ENCODE results near the gene ENSA. TPM values are rescaled to one million over a fixed set of nuclear protein-coding genes. Genes with fewer than 3 reads are reported as not detected.

ENSA gene
- total and polyA plus RNA-seq, 7 donors, result 114 to 242 (median 150) TPM

DNA sequence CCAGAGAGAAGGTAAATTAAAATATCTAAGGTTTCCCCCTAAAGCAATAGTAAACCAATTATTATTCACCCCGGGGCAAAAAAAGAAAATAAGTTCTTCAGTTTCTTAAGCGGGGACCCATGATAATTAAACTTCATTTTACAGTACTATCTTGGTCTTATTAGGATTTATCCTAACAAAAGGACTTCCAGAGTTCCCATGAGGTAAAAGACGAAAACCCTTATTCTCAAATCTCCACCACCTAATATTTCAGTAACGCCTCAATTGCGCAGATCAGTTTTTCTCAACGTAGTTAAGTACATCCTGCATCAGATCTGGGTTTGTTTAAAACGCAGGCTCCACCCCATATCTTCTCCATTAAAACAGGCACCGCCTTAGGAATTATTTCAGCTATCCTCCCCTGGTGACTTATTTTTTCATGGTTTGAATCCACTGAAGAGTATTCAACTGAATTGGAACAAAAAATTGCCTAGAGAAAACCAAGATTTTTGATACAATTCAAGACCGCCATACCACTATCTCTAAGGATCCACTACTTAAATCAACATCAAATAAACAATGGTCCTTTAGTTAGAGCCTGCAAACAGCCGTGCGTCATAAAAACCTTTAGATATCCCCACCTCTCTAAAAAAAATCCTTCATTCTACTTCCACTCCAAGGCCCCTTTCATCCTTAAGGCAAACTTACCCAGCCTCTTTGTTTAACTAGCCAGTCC is 51.7 kb downstream of the ENSA start:
- DNase-seq, result peak; percentile 56
- Histone ChIP-seq H3K4me3 (peak overlapping the region; percentile 77 to 98 (median 94)), H3K9me3 (no peaks in the 10 kb centered on the region), H3K27me3 (no peaks in the 10 kb centered on the region), H3K27ac (peak overlapping the region; percentile 95 to 99 (median 97)), H3K4me1 (peaks cover 4 to 61% (median 47%) of the 10 kb centered on the region in 4 donors), H3K36me3 (peaks cover 25 to 55% (median 33%) of the 10 kb centered on the region in 4 donors)
- intact Hi-C loops (cut with DNase I), result loop anchor here (5.0 kb wide), 1 partner anchor 35 kb away; no protein-coding TSS in a partner anchor
- 1 to 2% methylated on average over 11 of the region's 11 CpGs for WGBS, 2 donors
- TF ChIP-seq, protein P1, sequence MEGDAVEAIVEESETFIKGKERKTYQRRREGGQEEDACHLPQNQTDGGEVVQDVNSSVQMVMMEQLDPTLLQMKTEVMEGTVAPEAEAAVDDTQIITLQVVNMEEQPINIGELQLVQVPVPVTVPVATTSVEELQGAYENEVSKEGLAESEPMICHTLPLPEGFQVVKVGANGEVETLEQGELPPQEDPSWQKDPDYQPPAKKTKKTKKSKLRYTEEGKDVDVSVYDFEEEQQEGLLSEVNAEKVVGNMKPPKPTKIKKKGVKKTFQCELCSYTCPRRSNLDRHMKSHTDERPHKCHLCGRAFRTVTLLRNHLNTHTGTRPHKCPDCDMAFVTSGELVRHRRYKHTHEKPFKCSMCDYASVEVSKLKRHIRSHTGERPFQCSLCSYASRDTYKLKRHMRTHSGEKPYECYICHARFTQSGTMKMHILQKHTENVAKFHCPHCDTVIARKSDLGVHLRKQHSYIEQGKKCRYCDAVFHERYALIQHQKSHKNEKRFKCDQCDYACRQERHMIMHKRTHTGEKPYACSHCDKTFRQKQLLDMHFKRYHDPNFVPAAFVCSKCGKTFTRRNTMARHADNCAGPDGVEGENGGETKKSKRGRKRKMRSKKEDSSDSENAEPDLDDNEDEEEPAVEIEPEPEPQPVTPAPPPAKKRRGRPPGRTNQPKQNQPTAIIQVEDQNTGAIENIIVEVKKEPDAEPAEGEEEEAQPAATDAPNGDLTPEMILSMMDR (IDR thresholded peaks at IDR 0.05), result no peak
- peak in 3 of 4 donors; percentile 30 to 48 (median 40) for TF ChIP-seq POLR2AphosphoS5 (IDR thresholded peaks at IDR 0.05)

GRCh38 chr1:150576794-150577556 is 52.4 kb downstream of the ENSA start:
- 3 to 12% methylated on average over 2 of the region's 2 CpGs for WGBS, 2 donors
- H3K27me3 ChIP-seq, result no peaks in the 10 kb centered on the region
- H3K27ac ChIP-seq, result peak overlapping the region; percentile 95 to 99 (median 97)
- H3K4me1 ChIP-seq, result peaks cover 4 to 68% (median 54%) of the 10 kb centered on the region in 4 donors
- H3K4me3 ChIP-seq, result peak overlapping the region; percentile 77 to 98 (median 94)
- peaks cover 31 to 62% (median 37%) of the 10 kb centered on the region in 4 donors for H3K36me3 ChIP-seq
- no peaks in the 10 kb centered on the region for H3K9me3 ChIP-seq
- intact Hi-C loops (cut with DNase I), result loop anchor here (5.0 kb wide), 1 partner anchor 35 kb away; no protein-coding TSS in a partner anchor
- DNase-seq, result peak; percentile 30
- peak in 1 of 4 donors; percentile 25 for TF ChIP-seq POLR2AphosphoS5 (IDR thresholded peaks at IDR 0.05)
- TF ChIP-seq EP300 (IDR thresholded peaks at IDR 0.05), result no peak

GRCh38 chr1:150576367-150576711 is 53.1 kb downstream of the ENSA start:
- intact Hi-C loops (cut with DNase I), result loop anchor here (5.0 kb wide), 1 partner anchor 36 kb away; no protein-coding TSS in a partner anchor
- Histone ChIP-seq H3K36me3 (peaks cover 31 to 69% (median 39%) of the 10 kb centered on the region in 4 donors), H3K4me3 (peak overlapping the region; percentile 77 to 98 (median 94)), H3K4me1 (peaks cover 4 to 74% (median 60%) of the 10 kb centered on the region in 4 donors), H3K9me3 (no peaks in the 10 kb centered on the region), H3K27ac (peak overlapping the region; percentile 95 to 99 (median 97)), H3K27me3 (no peaks in the 10 kb centered on the region)
- no peak for DNase-seq
- TF ChIP-seq POLR2AphosphoS5 (IDR thresholded peaks at IDR 0.05), result no peak
- no peak for TF ChIP-seq EP300 (IDR thresholded peaks at IDR 0.05)
- TF ChIP-seq POLR2A (IDR thresholded peaks at IDR 0.05), result no peak
- TF ChIP-seq, protein P1 (IDR thresholded peaks at IDR 0.05), result no peak
- WGBS, 2 donors, result 2% methylated on average over 4 of the region's 4 CpGs

DNA sequence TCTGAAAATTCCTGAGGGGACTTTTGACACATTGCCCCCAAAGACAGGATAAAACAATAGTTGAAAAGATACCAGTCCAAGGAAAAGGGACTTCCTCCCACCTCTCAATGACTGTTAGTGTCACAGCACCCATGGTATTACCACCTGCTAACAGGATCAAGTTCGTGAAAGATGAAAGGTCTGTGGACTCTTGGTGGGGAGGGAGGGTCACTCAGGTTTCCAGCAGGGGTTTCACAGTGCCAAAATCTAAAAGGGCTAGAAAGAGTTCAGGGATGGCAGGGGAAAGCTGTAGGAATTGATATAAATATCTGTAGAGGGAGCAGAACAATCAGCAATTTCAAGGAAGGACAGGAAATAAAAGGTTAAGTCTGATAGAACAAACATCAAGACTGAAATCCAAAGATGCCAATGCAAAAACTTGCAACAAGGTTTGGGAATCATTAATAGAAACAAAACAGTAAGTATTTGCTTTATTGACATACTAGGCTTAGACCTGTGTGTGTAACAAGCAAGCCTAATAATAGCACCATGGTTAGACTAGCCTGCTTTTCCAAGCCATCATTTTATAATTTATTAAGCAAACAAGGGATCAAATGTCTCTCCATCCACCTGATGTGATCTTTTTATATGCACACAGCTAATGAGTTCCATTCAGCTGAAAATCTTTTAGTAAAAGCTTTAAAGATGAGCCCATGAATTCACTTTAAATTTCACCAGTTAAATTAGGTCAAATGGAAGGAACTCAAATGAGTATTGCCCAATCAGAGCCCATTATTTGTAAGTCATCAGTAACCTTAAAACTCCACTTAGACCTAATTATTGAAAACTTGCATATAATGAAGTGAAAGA is 53.7 kb downstream of the ENSA start:
- Histone ChIP-seq H3K36me3 (peaks cover 31 to 73% (median 39%) of the 10 kb centered on the region in 4 donors), H3K4me3 (peak overlapping the region; percentile 77 to 98 (median 94)), H3K27me3 (no peaks in the 10 kb centered on the region), H3K4me1 (peaks cover 4 to 77% (median 66%) of the 10 kb centered on the region in 4 donors), H3K27ac (peak overlapping the region; percentile 95 to 99 (median 97)), H3K9me3 (no peaks in the 10 kb centered on the region)
- intact Hi-C loops (cut with DNase I), result loop anchor here (5.0 kb wide), 1 partner anchor 37 kb away; no protein-coding TSS in a partner anchor
- WGBS, 2 donors, result 7 to 11% methylated on average over 1 of the region's 1 CpG
- TF ChIP-seq, protein P1 (IDR thresholded peaks at IDR 0.05), result no peak
- peak in 2 of 4 donors; percentile 6 to 14 for TF ChIP-seq POLR2AphosphoS5 (IDR thresholded peaks at IDR 0.05)
- no peak for DNase-seq

Data from sigmoid colon (tissue), 7 donors.